SK-N-SH treated with all-trans-retinoic acid at 6 μM for 48 hours (cell line): ENCODE measurements around the gene RGL2.

Experiments used
- ATAC-seq: fragments of 200-7000 bp; cut with Tn5 transposase; 3 replicates; pipeline ENCODE4 v1.9.1; 2020; ENCODE audit warnings: mild to moderate bottlenecking, moderate library complexity
- BACH2 ChIP-seq: fragments of 250-450 bp; sonication (Bioruptor Pico); IDR thresholded peaks from 2 replicates; pipeline ENCODE4 v1.9.0; 2021; ENCODE audit warnings: mild to moderate bottlenecking, borderline replicate concordance
- CSDC2 ChIP-seq: fragments of 250-450 bp; sonication (Bioruptor Pico); IDR thresholded peaks from 2 replicates; pipeline ENCODE4 v1.5.0; 2020; ENCODE audit warnings: mild to moderate bottlenecking, moderate library complexity
- CSRNP3 ChIP-seq: fragments of 250-450 bp; sonication (Bioruptor Pico); IDR thresholded peaks from 2 replicates; pipeline ENCODE4 v1.5.1; 2021; ENCODE audit warnings: mild to moderate bottlenecking, moderate library complexity
- ESRRG ChIP-seq: fragments of 250-450 bp; sonication (Bioruptor Pico); IDR thresholded peaks from 2 replicates; pipeline ENCODE4 v1.6.1; 2021; ENCODE audit warnings: mild to moderate bottlenecking
- GLIS3 ChIP-seq: fragments of 250-450 bp; sonication (Bioruptor Pico); IDR thresholded peaks from 2 replicates; pipeline ENCODE4 v1.5.0; 2020; ENCODE audit warnings: mild to moderate bottlenecking, moderate library complexity
- ISL1 ChIP-seq: fragments of 250-450 bp; sonication (Bioruptor Pico); IDR thresholded peaks from 2 replicates; pipeline ENCODE4 v2.1.2; 2022; ENCODE audit warnings: mild to moderate bottlenecking, moderate library complexity
- OSR1 ChIP-seq: fragments of 250-450 bp; sonication (Bioruptor Pico); IDR thresholded peaks from 2 replicates; pipeline ENCODE4 v1.8.0; 2022; ENCODE audit warnings: moderate library complexity, mild to moderate bottlenecking, inconsistent platforms
- POU6F1 ChIP-seq: fragments of 250-450 bp; sonication (Bioruptor Pico); IDR thresholded peaks from 2 replicates; pipeline ENCODE4 v1.8.0; 2021; ENCODE audit warnings: low read depth, mild to moderate bottlenecking, moderate library complexity, borderline replicate concordance
- PPARA ChIP-seq: fragments of 250-450 bp; sonication (Bioruptor Pico); IDR thresholded peaks from 2 replicates; pipeline ENCODE4 v1.5.0; 2020; ENCODE audit warnings: mild to moderate bottlenecking, borderline replicate concordance
- RARB ChIP-seq: fragments of 250-450 bp; sonication (Bioruptor Pico); IDR thresholded peaks from 2 replicates; pipeline ENCODE4 v1.8.0; 2021; ENCODE audit warnings: mild to moderate bottlenecking, moderate library complexity
- SNAI2 ChIP-seq: fragments of 250-450 bp; sonication (Bioruptor Pico); IDR thresholded peaks from 2 replicates; pipeline ENCODE4 v1.5.0; 2020; ENCODE audit warnings: mild to moderate bottlenecking, moderate library complexity
- TCF4 ChIP-seq: fragments of 250-450 bp; sonication (Bioruptor Pico); IDR thresholded peaks from 2 replicates; pipeline ENCODE4 v1.8.0; 2021; ENCODE audit warnings: mild to moderate bottlenecking, moderate library complexity, borderline replicate concordance
- TOX ChIP-seq: fragments of 250-450 bp; sonication (Bioruptor Pico); IDR thresholded peaks from 2 replicates; pipeline ENCODE4 v1.8.0; 2021; ENCODE audit warnings: mild to moderate bottlenecking, moderate library complexity, borderline replicate concordance
- ZC3H10 ChIP-seq: fragments of 250-450 bp; sonication (Bioruptor Pico); IDR thresholded peaks from 2 replicates; pipeline ENCODE4 v1.5.1; 2021; ENCODE audit warnings: mild to moderate bottlenecking, moderate library complexity
- ZFP3 ChIP-seq: fragments of 250-450 bp; sonication (Bioruptor Pico); IDR thresholded peaks from 2 replicates; pipeline ENCODE4 v1.5.0; 2020; ENCODE audit warnings: mild to moderate bottlenecking, moderate library complexity
- ZNF565 ChIP-seq: fragments of 450-650 bp; formaldehyde crosslinking; conservative IDR thresholded peaks from 2 replicates; pipeline ENCODE4 v1.5.0; 2020; ENCODE audit warnings: low read depth, mild to moderate bottlenecking, moderate library complexity
- ZNF70 ChIP-seq: fragments of 450-650 bp; formaldehyde crosslinking; IDR thresholded peaks from 2 replicates; pipeline ENCODE4 v1.5.0; 2020; ENCODE audit warnings: mild to moderate bottlenecking, moderate library complexity
- ZNF8 ChIP-seq: fragments of 450-650 bp; formaldehyde crosslinking; IDR thresholded peaks from 2 replicates; pipeline ENCODE4 v1.5.0; 2020; ENCODE audit warnings: mild to moderate bottlenecking, moderate library complexity
- TF ChIP-seq, protein P1 (sequence below): fragments of 250-450 bp; sonication (Bioruptor Pico); IDR thresholded peaks from 2 replicates; pipeline ENCODE4 v1.5.0; 2020; ENCODE audit warnings: mild to moderate bottlenecking, moderate library complexity

The RGL2 gene

DNA sequence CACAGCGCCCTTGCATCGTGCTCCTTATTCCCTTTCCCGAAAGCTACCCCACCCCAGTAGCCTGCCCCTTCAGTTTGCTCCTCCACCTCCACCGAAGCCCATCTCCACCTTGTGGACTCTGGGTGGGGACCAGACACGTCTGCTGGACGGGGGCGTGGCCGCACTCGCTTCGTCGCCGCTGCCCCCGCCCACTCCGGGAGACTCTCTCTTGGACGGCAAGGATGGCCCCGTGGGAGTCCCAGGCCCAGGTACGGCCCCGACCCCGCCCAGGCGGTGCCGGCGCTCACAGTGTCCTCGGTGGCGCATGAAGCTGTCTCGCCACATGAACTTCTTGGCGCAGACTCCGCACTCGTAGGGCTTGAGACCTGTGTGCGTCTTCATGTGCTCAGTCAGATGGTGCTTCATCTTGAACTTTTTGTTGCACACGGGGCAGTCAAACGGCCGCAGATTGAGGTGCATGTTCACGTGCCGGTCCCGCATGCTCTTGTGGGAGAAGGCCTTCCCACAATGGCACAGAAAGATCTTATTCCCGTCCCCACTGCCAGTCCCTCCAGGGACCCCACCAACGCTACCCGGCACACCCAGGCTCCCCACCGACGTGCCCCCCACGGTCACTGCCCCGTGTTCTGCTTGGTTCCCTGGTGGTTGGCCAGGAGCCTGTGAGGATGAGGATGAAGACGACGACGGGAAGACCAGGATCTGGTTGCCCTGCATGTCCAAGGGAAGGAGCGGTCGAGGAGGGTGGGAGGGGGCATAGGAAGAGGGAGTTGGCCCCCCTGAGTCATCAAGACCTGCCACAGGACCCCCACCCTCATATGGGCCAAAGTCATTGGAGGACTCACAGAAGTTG, 16.4 kb upstream of the RGL2 start:
- no peak for ATAC-seq
- TF ChIP-seq TCF4 (no peak), PPARA (CRISPR knock-in tag) (no peak), SNAI2 (CRISPR knock-in tag) (no peak), CSRNP3 (CRISPR knock-in tag) (no peak), POU6F1 (CRISPR knock-in tag) (no peak), TOX (no peak), CSDC2 (CRISPR knock-in tag) (no peak), GLIS3 (CRISPR knock-in tag) (no peak), RARB (CRISPR knock-in tag) (no peak), ZFP3 (CRISPR knock-in tag) (no peak)
- TF ChIP-seq, protein P1, sequence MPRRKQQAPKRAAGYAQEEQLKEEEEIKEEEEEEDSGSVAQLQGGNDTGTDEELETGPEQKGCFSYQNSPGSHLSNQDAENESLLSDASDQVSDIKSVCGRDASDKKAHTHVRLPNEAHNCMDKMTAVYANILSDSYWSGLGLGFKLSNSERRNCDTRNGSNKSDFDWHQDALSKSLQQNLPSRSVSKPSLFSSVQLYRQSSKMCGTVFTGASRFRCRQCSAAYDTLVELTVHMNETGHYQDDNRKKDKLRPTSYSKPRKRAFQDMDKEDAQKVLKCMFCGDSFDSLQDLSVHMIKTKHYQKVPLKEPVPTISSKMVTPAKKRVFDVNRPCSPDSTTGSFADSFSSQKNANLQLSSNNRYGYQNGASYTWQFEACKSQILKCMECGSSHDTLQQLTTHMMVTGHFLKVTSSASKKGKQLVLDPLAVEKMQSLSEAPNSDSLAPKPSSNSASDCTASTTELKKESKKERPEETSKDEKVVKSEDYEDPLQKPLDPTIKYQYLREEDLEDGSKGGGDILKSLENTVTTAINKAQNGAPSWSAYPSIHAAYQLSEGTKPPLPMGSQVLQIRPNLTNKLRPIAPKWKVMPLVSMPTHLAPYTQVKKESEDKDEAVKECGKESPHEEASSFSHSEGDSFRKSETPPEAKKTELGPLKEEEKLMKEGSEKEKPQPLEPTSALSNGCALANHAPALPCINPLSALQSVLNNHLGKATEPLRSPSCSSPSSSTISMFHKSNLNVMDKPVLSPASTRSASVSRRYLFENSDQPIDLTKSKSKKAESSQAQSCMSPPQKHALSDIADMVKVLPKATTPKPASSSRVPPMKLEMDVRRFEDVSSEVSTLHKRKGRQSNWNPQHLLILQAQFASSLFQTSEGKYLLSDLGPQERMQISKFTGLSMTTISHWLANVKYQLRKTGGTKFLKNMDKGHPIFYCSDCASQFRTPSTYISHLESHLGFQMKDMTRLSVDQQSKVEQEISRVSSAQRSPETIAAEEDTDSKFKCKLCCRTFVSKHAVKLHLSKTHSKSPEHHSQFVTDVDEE (CRISPR knock-in tag) = no peak
- TF ChIP-seq, all 23 proteins: peak for 0

GRCh38 chr6:33314515-33314942, 15.8 kb upstream of the RGL2 start:
- ATAC-seq = peak; percentile 6
- TF ChIP-seq TCF4 (no peak), CSRNP3 (CRISPR knock-in tag) (no peak), ISL1 (no peak), ESRRG (CRISPR knock-in tag) (no peak), TOX (no peak), BACH2 (CRISPR knock-in tag) (no peak), PPARA (CRISPR knock-in tag) (no peak)

GRCh38 chr6:33313709-33314514, 15.2 kb upstream of the RGL2 start, which contains the start of gene TAPBP:
TAPBP (minus strand) TSS chr6:33314078; CDS start chr6:33314041, 37 bp downstream.
- peak; percentile 25 for ATAC-seq
- TF ChIP-seq CSRNP3 (CRISPR knock-in tag) = no peak
- no peak for TF ChIP-seq ZNF565 (CRISPR knock-in tag)
- TF ChIP-seq BACH2 (CRISPR knock-in tag) = no peak
- TF ChIP-seq ZFP3 (CRISPR knock-in tag) = no peak
- TF ChIP-seq ZC3H10 (CRISPR knock-in tag) = no peak
- no peak for TF ChIP-seq ESRRG (CRISPR knock-in tag)
- no peak for TF ChIP-seq TCF4
- no peak for TF ChIP-seq ZNF70
- TF ChIP-seq OSR1 = no peak
- no peak for TF ChIP-seq ZNF8
- TF ChIP-seq, all 23 proteins: peak for 0
